ENCODE data around the gene AOAH. TPM values are rescaled to one million over a fixed set of nuclear protein-coding genes. Genes with fewer than 3 reads are reported as not detected.

Gene AOAH
- total RNA-seq, 1 experiment from 2014 or later = not detected

DNA sequence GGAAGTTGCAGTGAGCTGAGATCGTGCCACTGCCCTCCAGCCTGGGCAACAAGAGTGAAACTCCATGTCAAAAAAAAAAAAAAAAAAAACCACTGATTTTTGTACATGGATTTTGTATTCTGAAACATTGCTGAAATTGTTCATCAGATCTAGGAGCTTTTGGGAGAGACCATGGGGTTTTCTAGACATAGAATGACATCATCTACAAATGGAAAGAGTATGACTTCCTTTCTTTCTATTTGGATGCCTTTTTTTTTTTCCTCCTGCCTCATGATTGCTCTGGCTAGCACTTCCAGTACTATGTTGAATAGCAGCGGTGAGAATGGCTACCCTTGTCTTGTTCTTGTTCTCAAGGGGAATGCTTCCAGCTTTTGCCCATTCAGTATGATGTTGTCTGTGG lies 245.5 kb downstream of the AOAH start:
- H3K36me3 ChIP-seq (ENCODE audit: control insufficient read depth, insufficient read depth, low read length) = no peaks in the 10 kb centered on the region
- ChIA-PET POLR2A (no interaction called here), CTCF (interaction anchor here (0.7 kb wide), 1 partner anchor 703 kb away, joined by 6 read pairs; no protein-coding TSS in a partner anchor)
- no peak overlapping the region for H3K4me3 ChIP-seq (ENCODE audit: low read depth, low read length)
- Mint-ChIP-seq H3K27ac (ENCODE audit: unreplicated experiment) (no peak overlapping the region), H3K36me3 (ENCODE audit: insufficient read depth, unreplicated experiment) (no peaks in the 10 kb centered on the region), H3K4me1 (ENCODE audit: low read depth, unreplicated experiment) (no peaks in the 10 kb centered on the region), H3K9me3 (ENCODE audit: unreplicated experiment) (peaks cover 20% of the 10 kb centered on the region), H3K27me3 (ENCODE audit: insufficient read depth, unreplicated experiment) (no peaks in the 10 kb centered on the region), H3K4me3 (ENCODE audit: unreplicated experiment) (no peak overlapping the region)
- peaks cover under 1% of the 10 kb centered on the region; the same call in 1 of the 2 replicates for H3K4me1 ChIP-seq
- H3K27me3 ChIP-seq (replicated peaks; ENCODE audit: control insufficient read depth, insufficient read depth, low read length) = no peaks in the 10 kb centered on the region
- no peak for DNase-seq
- TF ChIP-seq, protein P1, sequence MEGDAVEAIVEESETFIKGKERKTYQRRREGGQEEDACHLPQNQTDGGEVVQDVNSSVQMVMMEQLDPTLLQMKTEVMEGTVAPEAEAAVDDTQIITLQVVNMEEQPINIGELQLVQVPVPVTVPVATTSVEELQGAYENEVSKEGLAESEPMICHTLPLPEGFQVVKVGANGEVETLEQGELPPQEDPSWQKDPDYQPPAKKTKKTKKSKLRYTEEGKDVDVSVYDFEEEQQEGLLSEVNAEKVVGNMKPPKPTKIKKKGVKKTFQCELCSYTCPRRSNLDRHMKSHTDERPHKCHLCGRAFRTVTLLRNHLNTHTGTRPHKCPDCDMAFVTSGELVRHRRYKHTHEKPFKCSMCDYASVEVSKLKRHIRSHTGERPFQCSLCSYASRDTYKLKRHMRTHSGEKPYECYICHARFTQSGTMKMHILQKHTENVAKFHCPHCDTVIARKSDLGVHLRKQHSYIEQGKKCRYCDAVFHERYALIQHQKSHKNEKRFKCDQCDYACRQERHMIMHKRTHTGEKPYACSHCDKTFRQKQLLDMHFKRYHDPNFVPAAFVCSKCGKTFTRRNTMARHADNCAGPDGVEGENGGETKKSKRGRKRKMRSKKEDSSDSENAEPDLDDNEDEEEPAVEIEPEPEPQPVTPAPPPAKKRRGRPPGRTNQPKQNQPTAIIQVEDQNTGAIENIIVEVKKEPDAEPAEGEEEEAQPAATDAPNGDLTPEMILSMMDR (IDR thresholded peaks at IDR 0.05; ENCODE audit: insufficient read depth in 1 of 2, low read depth in 1 of 2, low read length in 1 of 2, severe bottlenecking in 1 of 2, unreplicated experiment in 1 of 2) = no peak
- no TSS peak for BruUV-seq (replicated peaks)
- intact Hi-C loops (cut with micrococcal nuclease; ENCODE audit: unreplicated experiment) = loop anchor here (10.0 kb wide), 1 partner anchor 316 kb away; no protein-coding TSS in a partner anchor
- 0 out of 2 replicates have a peak, but pooled peaks cover 5% of the 10 kb centered on the region for H3K9me3 ChIP-seq

DNA sequence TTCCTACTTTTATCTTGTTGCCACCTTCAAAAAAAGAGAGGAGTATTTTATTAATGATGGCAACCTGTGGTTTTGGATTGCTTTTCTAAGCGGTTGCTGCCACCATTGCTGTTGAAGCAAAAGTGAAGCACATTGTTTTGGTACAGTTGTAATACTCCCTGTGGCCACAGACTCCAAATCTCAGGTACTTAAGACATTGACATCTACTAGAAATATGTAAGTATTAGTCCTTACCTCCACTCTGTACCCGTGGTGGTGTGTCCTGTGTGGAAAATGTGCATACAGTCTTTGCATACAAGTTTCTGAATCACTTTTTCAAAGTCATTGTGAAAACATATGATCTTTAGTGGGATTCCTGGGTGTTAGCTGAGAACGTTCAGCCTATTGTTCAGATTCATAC lies 248.9 kb downstream of the AOAH start:
- no peak for DNase-seq
- Mint-ChIP-seq H3K4me3 (ENCODE audit: unreplicated experiment) (no peak overlapping the region), H3K27ac (ENCODE audit: unreplicated experiment) (no peak overlapping the region), H3K4me1 (ENCODE audit: low read depth, unreplicated experiment) (no peaks in the 10 kb centered on the region), H3K27me3 (ENCODE audit: insufficient read depth, unreplicated experiment) (no peaks in the 10 kb centered on the region), H3K36me3 (ENCODE audit: insufficient read depth, unreplicated experiment) (no peaks in the 10 kb centered on the region), H3K9me3 (ENCODE audit: unreplicated experiment) (peaks cover 11% of the 10 kb centered on the region)
- CTCF ChIA-PET = interaction anchor here (0.7 to 0.9 kb wide), 2 partner anchors 14 to 773 kb away, joined by 3 read pairs; no protein-coding TSS in a partner anchor
- H3K4me1 ChIP-seq = no peaks in the 10 kb centered on the region
- H3K9me3 ChIP-seq = 0 out of 2 replicates have a peak, but pooled peaks cover 5% of the 10 kb centered on the region
- no peaks in the 10 kb centered on the region for H3K36me3 ChIP-seq (ENCODE audit: control insufficient read depth, insufficient read depth, low read length)
- no TSS peak for BruUV-seq (replicated peaks)
- H3K27me3 ChIP-seq (replicated peaks; ENCODE audit: control insufficient read depth, insufficient read depth, low read length) = no peaks in the 10 kb centered on the region
- intact Hi-C loops (cut with micrococcal nuclease; ENCODE audit: unreplicated experiment) = loop anchor here (10.0 kb wide), 1 partner anchor 319 kb away; no protein-coding TSS in a partner anchor
- no peak overlapping the region for H3K4me3 ChIP-seq (ENCODE audit: low read depth, low read length)
- TF ChIP-seq, protein P1 (IDR thresholded peaks at IDR 0.05; ENCODE audit: insufficient read depth in 1 of 2, low read depth in 1 of 2, low read length in 1 of 2, severe bottlenecking in 1 of 2, unreplicated experiment in 1 of 2) = no peak
- POLR2A ChIA-PET = no interaction called here

DNA sequence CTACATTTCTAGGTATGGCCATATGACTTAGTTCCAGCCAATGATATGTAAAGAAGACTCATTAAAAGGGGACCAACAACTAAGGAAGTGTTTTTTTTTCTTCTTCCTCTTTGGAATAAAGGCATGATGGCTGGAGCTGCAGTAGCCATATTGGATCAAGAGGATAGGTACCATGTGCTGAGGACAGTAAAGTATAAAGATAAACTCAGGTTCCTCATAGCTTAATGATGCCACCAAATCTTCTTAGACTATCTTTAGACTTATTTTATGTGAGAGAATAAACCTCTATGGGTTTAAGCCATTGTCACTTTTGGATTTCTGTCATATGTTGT lies 249.3 kb downstream of the AOAH start:
- no peak overlapping the region for H3K4me3 Mint-ChIP-seq (ENCODE audit: unreplicated experiment)
- intact Hi-C loops (cut with micrococcal nuclease; ENCODE audit: unreplicated experiment) = loop anchor here (10.0 kb wide), 1 partner anchor 320 kb away; no protein-coding TSS in a partner anchor
- no peaks in the 10 kb centered on the region for H3K27me3 Mint-ChIP-seq (ENCODE audit: insufficient read depth, unreplicated experiment)
- peaks cover 7% of the 10 kb centered on the region for H3K9me3 Mint-ChIP-seq (ENCODE audit: unreplicated experiment)
- H3K36me3 Mint-ChIP-seq (ENCODE audit: insufficient read depth, unreplicated experiment) = no peaks in the 10 kb centered on the region
- CTCF ChIA-PET = interaction anchor here (0.7 to 0.9 kb wide), 2 partner anchors 14 to 773 kb away, joined by 3 read pairs; no protein-coding TSS in a partner anchor
- POLR2A ChIA-PET = no interaction called here
- H3K27ac Mint-ChIP-seq (ENCODE audit: unreplicated experiment) = no peak overlapping the region
- no peaks in the 10 kb centered on the region for H3K4me1 Mint-ChIP-seq (ENCODE audit: low read depth, unreplicated experiment)
- no peak overlapping the region for H3K4me3 ChIP-seq (ENCODE audit: low read depth, low read length)
- no peaks in the 10 kb centered on the region for H3K27me3 ChIP-seq (replicated peaks; ENCODE audit: control insufficient read depth, insufficient read depth, low read length)
- H3K36me3 ChIP-seq (ENCODE audit: control insufficient read depth, insufficient read depth, low read length) = no peaks in the 10 kb centered on the region
- H3K9me3 ChIP-seq = 0 out of 2 replicates have a peak, but pooled peaks cover 5% of the 10 kb centered on the region
- DNase-seq = no peak
- TF ChIP-seq, protein P1 (IDR thresholded peaks at IDR 0.05; ENCODE audit: insufficient read depth in 1 of 2, low read depth in 1 of 2, low read length in 1 of 2, severe bottlenecking in 1 of 2, unreplicated experiment in 1 of 2) = no peak
- H3K4me1 ChIP-seq = no peaks in the 10 kb centered on the region
- no TSS peak for BruUV-seq (replicated peaks)

All from Caco-2 (cell line).